Measurements from ENCODE around the gene ANO1. TPM values are rescaled to one million over a fixed set of nuclear protein-coding genes. Genes with fewer than 3 reads are reported as not detected.

The ANO1 gene
- total and polyA plus RNA-seq, 12 donors = 0.67 to 6.7 (median 2.2) TPM

DNA sequence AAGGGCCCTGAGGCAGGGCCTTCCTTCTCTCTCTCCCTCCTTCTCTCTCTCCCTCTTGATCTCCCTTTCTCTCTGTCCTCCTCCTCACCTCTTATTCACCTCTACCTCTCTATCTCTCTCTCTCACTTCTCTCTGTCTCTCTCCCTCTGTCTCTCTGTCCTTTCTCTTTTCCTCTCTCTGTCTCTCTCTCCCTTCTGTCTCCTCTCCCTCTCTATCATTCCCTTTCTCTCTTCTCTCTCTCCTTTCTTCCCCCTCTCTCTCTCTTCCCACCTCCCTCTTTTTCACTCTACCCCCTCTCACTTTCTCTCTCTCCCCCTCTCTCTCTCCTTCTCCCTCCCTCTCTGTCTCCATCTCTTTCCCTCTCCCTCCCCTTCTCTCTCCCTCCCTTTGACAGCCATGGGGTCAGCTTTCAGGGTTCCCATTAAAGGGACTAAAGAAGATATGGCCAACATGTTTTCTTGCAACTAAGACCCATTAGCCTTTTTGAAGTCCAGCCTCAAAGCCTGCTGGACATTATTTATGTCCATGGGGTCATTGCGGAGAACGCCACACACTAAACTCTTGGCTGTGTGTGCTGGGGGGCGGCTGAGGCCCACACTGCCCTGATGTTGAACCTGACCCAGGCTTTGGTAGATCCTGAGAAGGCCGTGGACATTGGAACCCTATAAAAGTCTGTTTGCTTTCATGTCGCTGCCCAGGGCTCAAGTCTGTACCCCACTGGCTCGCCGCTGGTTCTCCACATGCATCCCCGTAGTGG lies 15.0 kb downstream of the ANO1 start:
- no peaks in the 10 kb centered on the region for H3K4me1 ChIP-seq (replicated peaks in 1 of 2)
- H3K4me3 ChIP-seq = no peak overlapping the region
- no peak for TF ChIP-seq POLR2A (IDR thresholded peaks at IDR 0.05)
- TF ChIP-seq CTCF (IDR thresholded peaks at IDR 0.05) = no peak
- no peak overlapping the region for H3K27ac ChIP-seq
- H3K9me3 ChIP-seq (replicated peaks in 1 of 3) = no peaks in the 10 kb centered on the region
- no peaks in the 10 kb centered on the region for H3K27me3 ChIP-seq
- intact Hi-C loops (cut with DNase I) = no loop called here
- DNase-seq = no peak
- no peaks in the 10 kb centered on the region for H3K36me3 ChIP-seq (replicated peaks in 1 of 2)
- 75 to 92% (median 80%) methylated on average over 2 to 8 of the region's 8 CpGs for WGBS, 4 donors

DNA sequence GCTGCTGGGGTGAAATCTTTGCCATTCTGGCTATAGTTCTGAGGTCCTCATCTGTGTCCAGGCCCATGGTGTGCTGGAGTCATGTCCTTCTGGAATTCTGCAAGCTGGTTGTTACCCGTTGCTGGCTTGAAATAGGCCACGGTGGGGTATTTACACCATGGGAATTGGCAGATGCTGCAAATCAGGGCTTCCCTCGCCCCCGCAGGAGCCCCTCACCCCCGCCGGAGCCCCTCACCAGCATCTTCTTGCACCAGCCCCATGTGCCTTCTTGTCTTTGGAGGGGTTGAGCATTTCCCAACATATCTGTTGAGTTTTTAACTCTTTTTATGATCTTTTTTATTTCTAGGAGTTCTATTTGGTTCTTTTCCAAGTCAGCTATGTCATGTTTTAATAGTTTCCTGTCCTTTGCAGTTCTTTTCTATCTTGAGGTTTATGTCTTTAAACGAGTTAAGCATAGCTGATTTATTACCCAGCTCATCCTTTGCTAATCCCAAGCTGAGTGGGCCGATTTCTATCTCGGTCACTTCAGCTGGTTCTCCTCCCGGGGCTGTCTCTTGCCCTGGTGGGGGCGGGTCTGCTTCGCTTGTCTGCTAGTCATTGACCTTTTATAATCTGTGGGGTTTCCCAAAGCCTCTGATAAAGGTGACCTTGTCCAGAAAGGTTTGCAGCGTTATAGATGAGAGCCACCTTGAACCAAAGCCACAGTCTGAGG lies 17.6 kb downstream of the ANO1 start:
- no peaks in the 10 kb centered on the region for H3K27me3 ChIP-seq

GRCh38 chr11:70097783-70098563 lies 19.9 kb downstream of the ANO1 start:
- no peaks in the 10 kb centered on the region for H3K36me3 ChIP-seq (replicated peaks in 1 of 2)
- 75 to 97% (median 79%) methylated on average over 7 to 23 of the region's 23 CpGs for WGBS, 4 donors
- no peak overlapping the region for H3K4me3 ChIP-seq
- H3K27me3 ChIP-seq = no peaks in the 10 kb centered on the region
- TF ChIP-seq POLR2A (IDR thresholded peaks at IDR 0.05) (no peak), CTCF (IDR thresholded peaks at IDR 0.05) (no peak)
- intact Hi-C loops (cut with DNase I) = no loop called here
- no peaks in the 10 kb centered on the region for H3K4me1 ChIP-seq (replicated peaks in 1 of 2)
- H3K27ac ChIP-seq = no peak overlapping the region
- DNase-seq = no peak
- no peaks in the 10 kb centered on the region for H3K9me3 ChIP-seq (replicated peaks in 1 of 3)

More for the DNA sequence above, 17.6 kb downstream of the ANO1 start:
- H3K4me1 ChIP-seq (replicated peaks in 1 of 2) = no peaks in the 10 kb centered on the region
- no peak for DNase-seq
- TF ChIP-seq POLR2A (IDR thresholded peaks at IDR 0.05) = no peak
- TF ChIP-seq CTCF (IDR thresholded peaks at IDR 0.05) = no peak
- H3K36me3 ChIP-seq (replicated peaks in 1 of 2) = no peaks in the 10 kb centered on the region
- no peaks in the 10 kb centered on the region for H3K9me3 ChIP-seq (replicated peaks in 1 of 3)
- H3K27ac ChIP-seq = no peak overlapping the region
- WGBS, 4 donors = 54 to 58% (median 56%) methylated on average over 13 of the region's 13 CpGs
- H3K4me3 ChIP-seq = no peak overlapping the region
- intact Hi-C loops (cut with DNase I) = no loop called here

DNA sequence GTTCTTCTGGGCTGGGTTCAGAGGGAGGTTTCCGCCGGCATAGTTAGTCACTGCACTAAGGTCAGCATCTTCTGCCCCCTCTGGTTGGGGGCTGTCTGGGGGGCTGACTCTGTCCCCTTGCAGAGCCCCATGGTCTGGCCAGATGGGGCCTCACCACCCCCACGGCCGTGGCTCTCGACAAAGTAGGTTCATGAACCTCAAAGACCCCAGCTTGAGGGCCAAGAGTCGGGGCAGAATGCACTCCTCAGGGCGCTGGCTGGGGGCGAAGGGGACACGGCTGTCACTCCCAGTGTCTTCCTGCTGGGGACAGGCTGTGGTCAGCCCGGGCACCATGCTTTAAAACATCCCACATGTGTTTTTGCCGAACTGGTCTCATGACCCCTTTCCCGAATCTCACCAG lies 20.8 kb downstream of the ANO1 start:
- no peaks in the 10 kb centered on the region for H3K27me3 ChIP-seq
- H3K36me3 ChIP-seq (replicated peaks in 1 of 2) = no peaks in the 10 kb centered on the region
- no peak for DNase-seq
- no peak overlapping the region for H3K4me3 ChIP-seq
- intact Hi-C loops (cut with DNase I) = no loop called here
- no peak for TF ChIP-seq POLR2A (IDR thresholded peaks at IDR 0.05)
- no peak for TF ChIP-seq CTCF (IDR thresholded peaks at IDR 0.05)
- H3K4me1 ChIP-seq (replicated peaks in 1 of 2) = no peaks in the 10 kb centered on the region
- H3K27ac ChIP-seq = peak overlapping the region in 1 of 5 donors; percentile 45
- H3K9me3 ChIP-seq (replicated peaks in 1 of 3) = no peaks in the 10 kb centered on the region
- 67 to 82% (median 72%) methylated on average over 7 to 12 of the region's 12 CpGs for WGBS, 4 donors
